HS-5 (cell line): ENCODE data around the gene SGK1.

Source experiments
- DNase-seq: peaks from one replicate; pipeline ENCODE4 v3.0.0-alpha.2; 2012; ENCODE audit warnings: low read depth

SGK1 gene

GRCh38 chr6:134169871-134170486, 147.9 kb downstream of the SGK1 start:
- no peak for DNase-seq

DNA sequence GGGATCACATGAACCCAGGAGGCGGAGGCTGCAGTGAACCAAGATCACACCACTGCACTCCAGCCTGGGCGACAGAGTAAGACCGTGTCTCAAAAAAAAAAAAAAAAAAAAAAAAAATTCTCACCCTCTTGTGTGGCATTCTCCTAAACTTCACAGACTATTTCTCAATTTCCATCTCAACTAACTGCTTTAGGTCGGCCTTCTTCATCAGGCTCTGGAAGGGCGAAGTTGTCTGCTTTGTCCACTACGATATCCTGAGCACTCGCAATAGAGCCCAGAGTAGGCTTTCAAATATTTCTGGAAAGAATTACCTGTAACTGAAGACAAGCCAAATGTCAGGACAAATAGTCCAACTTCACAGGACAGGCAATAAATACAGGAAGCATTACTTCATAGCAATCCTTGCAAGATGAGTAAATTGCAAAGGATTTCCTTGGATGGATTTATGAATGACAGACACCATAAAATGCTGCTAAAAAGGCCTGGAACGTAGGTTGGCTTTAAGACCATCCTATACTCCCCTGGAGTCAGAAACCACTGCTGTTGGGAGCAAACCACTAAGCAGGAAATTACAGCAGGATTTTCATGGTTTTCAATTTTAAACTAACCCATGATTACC, 149.2 kb downstream of the SGK1 start:
- no peak for DNase-seq

- no peak for DNase-seq
Measured at GRCh38 chr6:134166511-134167261, 151.2 kb downstream of the SGK1 start.

GRCh38 chr6:134165561-134166201, 152.2 kb downstream of the SGK1 start:
- DNase-seq: no peak

DNA sequence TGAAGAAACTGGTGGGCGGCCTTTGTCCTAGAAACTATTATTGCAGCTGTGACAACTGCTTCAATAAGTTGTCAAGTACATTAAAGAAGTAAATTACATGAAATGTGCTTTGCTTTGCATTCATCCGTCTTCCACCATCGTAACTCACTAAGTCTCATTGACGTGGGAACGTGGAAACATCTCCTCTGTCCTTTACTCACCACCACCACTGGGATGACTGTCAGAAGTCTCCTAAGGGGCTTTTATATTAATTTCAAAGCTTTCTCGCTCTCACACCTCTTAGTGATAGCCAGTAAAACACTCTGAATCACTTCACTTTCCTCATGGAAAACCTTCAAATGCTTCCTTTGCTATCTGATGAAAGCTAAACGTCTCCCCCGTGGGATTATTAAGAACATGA, 153.6 kb downstream of the SGK1 start:
- no peak for DNase-seq

DNA sequence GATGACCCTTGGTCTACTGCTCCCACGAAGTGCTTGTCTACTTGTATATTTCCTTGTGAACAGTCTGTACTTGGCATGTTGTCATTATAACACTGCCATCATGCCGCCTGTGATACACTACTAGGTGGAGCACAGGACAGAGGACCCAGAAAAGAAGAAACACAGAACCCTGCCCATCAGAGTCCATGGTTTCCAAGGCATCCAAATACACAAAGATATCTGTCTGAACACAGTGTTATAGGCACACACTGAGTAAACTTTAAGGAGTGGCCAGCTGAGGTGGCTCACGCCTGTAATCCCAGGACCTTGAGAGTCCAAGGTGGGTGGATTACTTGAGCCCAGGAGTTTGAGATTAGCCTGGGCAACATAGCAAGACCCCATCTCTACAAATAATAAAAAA, 155.0 kb downstream of the SGK1 start:
- DNase-seq: no peak

GRCh38 chr6:134161041-134161440, 156.9 kb downstream of the SGK1 start:
- no peak for DNase-seq

DNA sequence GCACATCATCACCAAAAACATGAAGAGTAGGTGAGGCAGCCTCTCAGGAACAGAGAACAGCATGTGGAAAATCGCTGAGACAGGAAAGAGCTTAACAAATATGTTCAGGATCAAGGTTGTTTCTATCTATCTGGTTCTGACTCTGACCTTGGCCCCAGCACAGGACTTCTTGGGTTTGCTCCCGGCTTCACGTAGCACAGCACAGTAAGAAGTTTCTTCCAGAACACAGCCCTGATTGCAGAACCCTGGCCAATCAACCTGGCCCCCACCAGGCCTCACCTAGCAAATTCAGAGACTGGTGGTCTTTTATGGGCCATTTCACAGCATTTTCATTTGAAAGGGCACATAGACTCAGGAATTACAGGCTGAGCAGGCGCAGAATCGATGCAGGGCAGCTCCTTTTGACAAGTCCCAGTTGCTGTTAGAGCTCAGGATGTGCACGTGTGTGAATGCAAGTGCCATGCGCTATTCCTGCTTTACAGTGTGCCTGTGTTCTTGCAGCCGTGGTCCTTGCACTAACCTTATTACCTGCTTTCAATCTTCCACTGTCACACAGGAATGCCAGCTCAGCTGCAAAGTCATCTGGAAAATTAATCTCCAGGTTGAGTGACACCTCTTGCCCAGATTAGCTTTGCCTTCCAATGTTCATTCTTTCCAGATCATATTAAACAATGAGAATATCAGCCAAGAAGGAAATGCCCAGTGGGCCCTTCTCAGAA, 165.0 kb downstream of the SGK1 start:
- DNase-seq: no peak

GRCh38 chr6:134148566-134148965, 169.3 kb downstream of the SGK1 start:
- DNase-seq: no peak

- no peak for DNase-seq
Measured at GRCh38 chr6:134147034-134147533, 170.8 kb downstream of the SGK1 start.

- DNase-seq: no peak
Measured at GRCh38 chr6:134146268-134147033, 171.5 kb downstream of the SGK1 start.

- DNase-seq: no peak
Measured at GRCh38 chr6:134145786-134146185, 172.1 kb downstream of the SGK1 start.

GRCh38 chr6:134138226-134138975, 179.5 kb downstream of the SGK1 start:
- DNase-seq: no peak

DNA sequence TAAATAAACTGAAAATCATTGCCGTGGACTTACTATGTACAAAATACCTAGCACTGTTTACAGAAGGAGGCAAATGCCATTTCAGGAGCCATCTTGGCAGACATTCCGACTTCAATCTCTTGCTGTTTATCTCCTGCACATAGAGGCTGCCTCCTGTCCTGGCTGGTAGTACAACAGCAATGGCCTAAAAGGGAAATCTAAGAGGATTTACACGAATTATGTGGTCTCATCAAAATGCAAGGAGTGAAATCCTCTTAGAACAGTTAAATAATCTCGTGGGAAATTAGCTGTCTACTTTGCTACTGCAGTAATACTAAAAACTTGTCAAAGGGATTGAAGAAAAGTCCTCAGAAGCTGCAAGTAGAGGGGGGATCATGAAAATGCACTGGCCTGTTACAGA, 183.3 kb downstream of the SGK1 start:
- DNase-seq: no peak

GRCh38 chr6:134132494-134133141, 185.3 kb downstream of the SGK1 start:
- no peak for DNase-seq

GRCh38 chr6:134131530-134132139, 186.3 kb downstream of the SGK1 start:
- DNase-seq: no peak

- no peak for DNase-seq
Measured at GRCh38 chr6:134128146-134128545, 189.8 kb downstream of the SGK1 start.

DNA sequence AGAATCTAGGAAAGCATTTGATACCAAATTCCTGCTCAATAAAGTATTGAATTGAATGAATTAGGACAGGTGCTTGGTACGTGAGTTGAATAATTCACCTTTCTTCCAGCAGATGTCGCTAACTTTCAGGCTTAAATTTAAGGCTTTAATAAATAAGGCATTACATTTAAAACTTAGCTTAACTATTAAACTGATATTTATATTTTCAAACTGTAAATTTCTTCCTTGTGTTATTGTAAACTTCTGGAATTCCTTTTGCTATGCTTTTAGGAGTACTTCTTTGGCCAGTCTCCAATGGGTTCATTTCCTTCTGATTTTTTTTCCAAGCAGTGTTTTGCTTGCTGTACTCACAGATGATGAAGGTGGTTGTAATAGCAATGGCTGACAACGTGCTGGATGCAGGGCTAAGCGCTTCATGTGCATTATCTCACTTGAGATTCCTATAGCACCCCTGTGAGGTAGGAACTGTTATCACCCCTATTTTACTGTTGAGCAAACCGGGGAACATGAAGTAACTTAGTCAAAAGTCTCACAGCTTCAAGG, 194.2 kb downstream of the SGK1 start:
- DNase-seq: peak; percentile 47

- DNase-seq: no peak
Measured at GRCh38 chr6:134122775-134123174, 195.1 kb downstream of the SGK1 start.
